ENCODE results near the gene FAM20C.

Gene FAM20C

DNA sequence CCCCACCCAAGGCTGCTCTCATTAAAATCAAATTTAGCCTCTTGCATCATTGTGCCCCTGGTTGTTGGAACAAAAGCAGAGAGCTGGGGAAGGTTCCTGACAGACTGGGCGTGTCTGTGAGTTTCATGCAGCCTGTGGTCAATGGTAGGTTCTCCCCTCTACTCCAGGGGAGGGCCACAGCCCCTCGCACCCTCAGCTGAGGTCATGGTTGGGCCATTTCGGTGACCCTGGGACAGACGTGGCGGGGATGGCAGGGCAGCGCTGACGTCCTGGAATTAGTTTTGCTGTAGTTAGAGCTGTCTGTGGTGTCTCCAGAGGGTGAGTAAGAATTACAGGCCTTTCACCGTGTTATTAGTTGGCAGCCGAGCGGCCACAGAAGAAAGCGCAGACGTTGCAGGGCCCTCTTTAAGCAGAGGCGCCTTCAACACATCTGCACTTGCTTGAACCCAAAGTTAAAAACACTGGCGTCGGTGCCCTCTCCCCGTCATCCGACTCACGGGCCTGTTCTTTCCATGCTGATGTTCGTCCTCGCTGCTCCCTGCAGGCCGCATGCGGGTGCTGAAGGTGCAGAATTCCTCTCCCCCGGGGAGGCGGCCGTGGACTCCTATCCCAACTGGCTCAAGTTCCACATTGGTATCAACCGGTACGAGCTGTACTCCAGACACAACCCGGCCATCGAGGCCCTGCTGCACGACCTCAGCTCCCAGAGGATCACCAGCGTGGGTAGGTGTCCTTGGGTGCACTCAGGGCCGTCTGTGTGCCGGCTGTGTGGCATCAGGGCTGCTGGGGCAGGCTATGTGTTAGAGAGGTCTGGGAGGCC is 2.8 kb downstream of the FAM20C start:
- Histone ChIP-seq H4K8ac (ENCODE audit: low read length) (no peak overlapping the region), H3K23ac (ENCODE audit: low read length in 2 of 2) (no peak overlapping the region), H3K4me2 (ENCODE audit: low read length, poor library complexity, severe bottlenecking) (peak overlapping the region; percentile 89), H3K4me3 (ENCODE audit: insufficient read depth in 1 of 2, low read depth in 1 of 2, low read length in 2 of 2) (peak overlapping the region; percentile 45 to 98), H3K4me1 (ENCODE audit: control insufficient read depth, insufficient read depth, low read depth, low read length) (peaks cover 39% of the 10 kb centered on the region), H2AK5ac (ENCODE audit: low read length, severe bottlenecking) (no peak overlapping the region), H2BK12ac (ENCODE audit: low read length in 2 of 2) (no peak overlapping the region), H2BK5ac (ENCODE audit: low read depth, low read length, poor library complexity, severe bottlenecking) (no peak overlapping the region), H2BK120ac (ENCODE audit: low read depth, low read length) (no peak overlapping the region), H3K27ac (ENCODE audit: low read length, poor library complexity, severe bottlenecking) (no peak overlapping the region), H3K14ac (ENCODE audit: low read length in 2 of 2) (no peak overlapping the region), H2BK15ac (ENCODE audit: low read depth, poor library complexity, severe bottlenecking) (peak overlapping the region; percentile 44), H3K27me3 (ENCODE audit: control insufficient read depth in 1 of 2, insufficient read depth in 1 of 2, low read length in 2 of 2) (no peaks in the 10 kb centered on the region), H3K9ac (ENCODE audit: low read length) (peak overlapping the region; percentile 92), H3K4ac (ENCODE audit: low read depth in 1 of 2, low read length in 2 of 2) (no peak overlapping the region), H3K9me3 (ENCODE audit: control insufficient read depth, low read length) (no peaks in the 10 kb centered on the region), H3K18ac (ENCODE audit: low read depth in 1 of 2, low read length in 2 of 2) (no peak overlapping the region), H2AFZ (ENCODE audit: low read depth, low read length) (no peak overlapping the region), H3K79me1 (replicated peaks; ENCODE audit: low read length, poor library complexity, severe bottlenecking) (peaks cover 34% of the 10 kb centered on the region), H4K91ac (ENCODE audit: low read length) (no peak overlapping the region), H3K36me3 (ENCODE audit: control insufficient read depth in 1 of 2, insufficient read depth in 2 of 2, low read depth in 1 of 2, low read length in 2 of 2) (peaks cover 48 to 60% of the 10 kb centered on the region in 2 experiments)
- 87% methylated on average over 33 of the region's 33 CpGs for WGBS
- no peak for DNase-seq

DNA sequence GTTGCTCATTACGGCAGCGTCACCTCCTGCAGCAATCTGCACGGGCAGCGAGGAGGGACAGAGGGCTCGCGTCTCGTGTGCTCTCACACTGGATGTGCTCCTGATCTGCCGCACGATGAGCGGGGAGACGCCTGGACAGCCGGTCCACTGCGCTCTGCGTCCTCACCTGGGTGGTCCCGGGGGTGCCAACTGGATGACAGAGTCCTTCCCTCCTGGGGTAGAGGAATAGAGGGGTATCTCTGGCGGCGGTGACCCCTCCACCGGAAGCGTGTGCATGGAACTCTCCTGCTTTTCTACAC is 3.4 kb downstream of the FAM20C start:
- Histone ChIP-seq H3K9me3 (ENCODE audit: control insufficient read depth, low read length) (no peaks in the 10 kb centered on the region), H3K23ac (ENCODE audit: low read length in 2 of 2) (no peak overlapping the region), H3K79me1 (replicated peaks; ENCODE audit: low read length, poor library complexity, severe bottlenecking) (peaks cover 37% of the 10 kb centered on the region), H3K4me2 (ENCODE audit: low read length, poor library complexity, severe bottlenecking) (no peak overlapping the region), H2BK12ac (ENCODE audit: low read length in 2 of 2) (no peak overlapping the region), H3K9ac (ENCODE audit: low read length) (peak overlapping the region; percentile 92), H3K4me3 (ENCODE audit: insufficient read depth in 1 of 2, low read depth in 1 of 2, low read length in 2 of 2) (peak overlapping the region in 1 of 2 experiments; percentile 98), H2BK120ac (ENCODE audit: low read depth, low read length) (no peak overlapping the region), H3K36me3 (ENCODE audit: control insufficient read depth in 1 of 2, insufficient read depth in 2 of 2, low read depth in 1 of 2, low read length in 2 of 2) (peaks cover 54 to 65% of the 10 kb centered on the region in 2 experiments), H2AFZ (ENCODE audit: low read depth, low read length) (no peak overlapping the region), H4K8ac (ENCODE audit: low read length) (no peak overlapping the region), H2BK5ac (ENCODE audit: low read depth, low read length, poor library complexity, severe bottlenecking) (no peak overlapping the region), H3K4me1 (ENCODE audit: control insufficient read depth, insufficient read depth, low read depth, low read length) (peaks cover 37% of the 10 kb centered on the region), H2AK5ac (ENCODE audit: low read length, severe bottlenecking) (no peak overlapping the region), H3K18ac (ENCODE audit: low read depth in 1 of 2, low read length in 2 of 2) (no peak overlapping the region), H3K14ac (ENCODE audit: low read length in 2 of 2) (no peak overlapping the region), H3K27me3 (ENCODE audit: control insufficient read depth in 1 of 2, insufficient read depth in 1 of 2, low read length in 2 of 2) (no peaks in the 10 kb centered on the region), H2BK15ac (ENCODE audit: low read depth, poor library complexity, severe bottlenecking) (no peak overlapping the region), H4K91ac (ENCODE audit: low read length) (no peak overlapping the region), H3K27ac (ENCODE audit: low read length, poor library complexity, severe bottlenecking) (no peak overlapping the region), H3K4ac (ENCODE audit: low read depth in 1 of 2, low read length in 2 of 2) (no peak overlapping the region)
- WGBS = 95% methylated on average over 19 of the region's 19 CpGs
- DNase-seq = no peak

DNA sequence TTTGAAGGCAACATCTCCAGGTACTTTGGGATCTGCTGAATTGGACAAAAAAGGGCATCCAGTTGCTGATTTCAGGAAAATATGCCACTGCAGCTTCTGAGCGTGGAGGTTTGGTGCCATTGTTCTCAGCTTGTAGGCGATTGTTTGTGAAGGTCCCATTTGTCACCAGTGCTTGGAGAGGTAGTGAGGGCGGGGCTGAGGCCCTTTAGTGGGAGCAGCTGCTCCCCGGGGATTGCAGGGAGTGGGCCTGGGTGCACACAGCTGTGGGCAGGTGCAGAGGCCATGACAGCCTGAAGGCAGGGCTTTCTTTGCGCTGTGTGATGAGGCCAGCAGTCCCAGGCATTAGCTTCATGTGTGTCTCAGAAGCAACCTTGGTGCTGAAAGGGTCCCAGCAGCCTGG is 3.9 kb downstream of the FAM20C start:
- Histone ChIP-seq H3K9ac (ENCODE audit: low read length) (peak overlapping the region; percentile 92), H3K4ac (ENCODE audit: low read depth in 1 of 2, low read length in 2 of 2) (no peak overlapping the region), H3K23ac (ENCODE audit: low read length in 2 of 2) (no peak overlapping the region), H3K14ac (ENCODE audit: low read length in 2 of 2) (no peak overlapping the region), H3K36me3 (ENCODE audit: control insufficient read depth in 1 of 2, insufficient read depth in 2 of 2, low read depth in 1 of 2, low read length in 2 of 2) (peaks cover 59 to 70% of the 10 kb centered on the region in 2 experiments), H4K8ac (ENCODE audit: low read length) (no peak overlapping the region), H2BK5ac (ENCODE audit: low read depth, low read length, poor library complexity, severe bottlenecking) (no peak overlapping the region), H3K4me2 (ENCODE audit: low read length, poor library complexity, severe bottlenecking) (no peak overlapping the region), H2AK5ac (ENCODE audit: low read length, severe bottlenecking) (no peak overlapping the region), H2BK120ac (ENCODE audit: low read depth, low read length) (no peak overlapping the region), H3K79me1 (replicated peaks; ENCODE audit: low read length, poor library complexity, severe bottlenecking) (peaks cover 38% of the 10 kb centered on the region), H4K91ac (ENCODE audit: low read length) (no peak overlapping the region), H3K27ac (ENCODE audit: low read length, poor library complexity, severe bottlenecking) (no peak overlapping the region), H3K9me3 (ENCODE audit: control insufficient read depth, low read length) (no peaks in the 10 kb centered on the region), H2BK12ac (ENCODE audit: low read length in 2 of 2) (no peak overlapping the region), H3K18ac (ENCODE audit: low read depth in 1 of 2, low read length in 2 of 2) (no peak overlapping the region), H3K4me1 (ENCODE audit: control insufficient read depth, insufficient read depth, low read depth, low read length) (peaks cover 32% of the 10 kb centered on the region), H2BK15ac (ENCODE audit: low read depth, poor library complexity, severe bottlenecking) (no peak overlapping the region), H2AFZ (ENCODE audit: low read depth, low read length) (no peak overlapping the region), H3K4me3 (ENCODE audit: insufficient read depth in 1 of 2, low read depth in 1 of 2, low read length in 2 of 2) (peak overlapping the region in 1 of 2 experiments; percentile 98), H3K27me3 (ENCODE audit: control insufficient read depth in 1 of 2, insufficient read depth in 1 of 2, low read length in 2 of 2) (no peaks in the 10 kb centered on the region)
- no peak for DNase-seq
- 95% methylated on average over 5 of the region's 5 CpGs for WGBS

DNA sequence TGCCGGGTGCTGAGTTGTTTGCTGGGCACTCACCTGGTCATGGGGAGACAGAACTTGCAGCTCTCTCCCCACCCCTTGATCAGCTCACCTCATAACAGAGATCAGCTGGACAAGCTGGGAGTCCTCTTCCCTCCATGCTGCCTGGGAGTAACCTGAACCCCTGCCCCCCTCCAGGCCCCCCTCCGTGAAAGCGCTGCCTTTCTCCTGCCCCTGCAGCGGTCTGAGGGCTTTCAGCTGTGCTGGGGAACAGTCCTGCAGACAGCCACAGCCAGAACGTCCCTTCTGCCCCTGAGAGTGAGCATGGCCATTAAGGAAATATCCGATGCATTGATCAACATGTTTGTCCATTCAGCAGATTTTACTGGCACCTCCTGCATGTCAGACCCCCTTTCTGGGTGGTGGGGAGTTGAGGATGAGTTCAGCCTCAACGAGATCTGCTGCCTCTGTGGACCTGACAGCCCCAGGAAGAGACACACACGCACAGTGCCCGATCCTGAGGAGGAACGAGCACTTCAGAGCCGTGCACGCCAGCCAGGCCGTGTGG is 4.5 kb downstream of the FAM20C start:
- no peak overlapping the region for H3K4ac ChIP-seq (ENCODE audit: low read depth in 1 of 2, low read length in 2 of 2)
- peak overlapping the region; percentile 38 for H3K9ac ChIP-seq (ENCODE audit: low read length)
- 79% methylated on average over 13 of the region's 13 CpGs for WGBS
- H2BK15ac ChIP-seq (ENCODE audit: low read depth, poor library complexity, severe bottlenecking) = no peak overlapping the region
- H3K4me3 ChIP-seq (ENCODE audit: insufficient read depth in 1 of 2, low read depth in 1 of 2, low read length in 2 of 2) = peak overlapping the region in 1 of 2 experiments; percentile 98
- H3K9me3 ChIP-seq (ENCODE audit: control insufficient read depth, low read length) = no peaks in the 10 kb centered on the region
- no peak overlapping the region for H3K14ac ChIP-seq (ENCODE audit: low read length in 2 of 2)
- no peak for DNase-seq
- no peak overlapping the region for H4K91ac ChIP-seq (ENCODE audit: low read length)
- peaks cover 40% of the 10 kb centered on the region for H3K79me1 ChIP-seq (replicated peaks; ENCODE audit: low read length, poor library complexity, severe bottlenecking)
- H3K23ac ChIP-seq (ENCODE audit: low read length in 2 of 2) = no peak overlapping the region
- no peak overlapping the region for H3K4me2 ChIP-seq (ENCODE audit: low read length, poor library complexity, severe bottlenecking)
- no peak overlapping the region for H2BK12ac ChIP-seq (ENCODE audit: low read length in 2 of 2)
- no peak overlapping the region for H3K27ac ChIP-seq (ENCODE audit: low read length, poor library complexity, severe bottlenecking)
- peaks cover 27% of the 10 kb centered on the region for H3K4me1 ChIP-seq (ENCODE audit: control insufficient read depth, insufficient read depth, low read depth, low read length)
- no peak overlapping the region for H2BK120ac ChIP-seq (ENCODE audit: low read depth, low read length)
- H3K27me3 ChIP-seq (ENCODE audit: control insufficient read depth in 1 of 2, insufficient read depth in 1 of 2, low read length in 2 of 2) = no peaks in the 10 kb centered on the region
- H2BK5ac ChIP-seq (ENCODE audit: low read depth, low read length, poor library complexity, severe bottlenecking) = no peak overlapping the region
- no peak overlapping the region for H4K8ac ChIP-seq (ENCODE audit: low read length)
- H3K18ac ChIP-seq (ENCODE audit: low read depth in 1 of 2, low read length in 2 of 2) = no peak overlapping the region
- H2AFZ ChIP-seq (ENCODE audit: low read depth, low read length) = no peak overlapping the region
- peaks cover 63 to 76% of the 10 kb centered on the region in 2 experiments for H3K36me3 ChIP-seq (ENCODE audit: control insufficient read depth in 1 of 2, insufficient read depth in 2 of 2, low read depth in 1 of 2, low read length in 2 of 2)
- H2AK5ac ChIP-seq (ENCODE audit: low read length, severe bottlenecking) = no peak overlapping the region
